HS-5 (cell line): Measurements from ENCODE around the gene ERBB4.

Experiments
- DNase-seq: peaks from one replicate; pipeline ENCODE4 v3.0.0-alpha.2; 2012; ENCODE audit warnings: low read depth

The ERBB4 gene

GRCh38 chr2:211468217-211468616 lies 1070.4 kb downstream of the ERBB4 start:
- DNase-seq: no peak

- DNase-seq: no peak
These were observed 1075.2 kb downstream of the ERBB4 start for GRCh38 chr2:211463397-211463796.

GRCh38 chr2:211458974-211459373 lies 1079.6 kb downstream of the ERBB4 start:
- no peak for DNase-seq

- no peak for DNase-seq
These were observed 1081.3 kb downstream of the ERBB4 start for GRCh38 chr2:211457325-211457724.

GRCh38 chr2:211455216-211455841 lies 1083.3 kb downstream of the ERBB4 start:
- peak; percentile 44 for DNase-seq

- DNase-seq: no peak
These were observed 1083.9 kb downstream of the ERBB4 start for GRCh38 chr2:211454679-211455078.

GRCh38 chr2:211453311-211453887 lies 1085.2 kb downstream of the ERBB4 start:
- no peak for DNase-seq

GRCh38 chr2:211451642-211452041 lies 1087.0 kb downstream of the ERBB4 start:
- DNase-seq: no peak

- no peak for DNase-seq
These were observed 1088.8 kb downstream of the ERBB4 start for GRCh38 chr2:211449819-211450218.

- DNase-seq: no peak
These were observed 1091.1 kb downstream of the ERBB4 start for GRCh38 chr2:211447548-211447947.

GRCh38 chr2:211440107-211440506 lies 1098.5 kb downstream of the ERBB4 start:
- no peak for DNase-seq

- no peak for DNase-seq
These were observed 1099.6 kb downstream of the ERBB4 start for GRCh38 chr2:211439011-211439410.

- no peak for DNase-seq
These were observed 1101.2 kb downstream of the ERBB4 start for GRCh38 chr2:211437396-211437795.

GRCh38 chr2:211436182-211436581 lies 1102.4 kb downstream of the ERBB4 start:
- DNase-seq: no peak

- DNase-seq: no peak
These were observed 1103.3 kb downstream of the ERBB4 start for GRCh38 chr2:211435331-211435730.

- no peak for DNase-seq
These were observed 1103.8 kb downstream of the ERBB4 start for GRCh38 chr2:211434773-211435172.

GRCh38 chr2:211429256-211429920 lies 1109.2 kb downstream of the ERBB4 start:
- DNase-seq: no peak

GRCh38 chr2:211426240-211426639 lies 1112.4 kb downstream of the ERBB4 start:
- DNase-seq: no peak

- no peak for DNase-seq
These were observed 1115.6 kb downstream of the ERBB4 start for GRCh38 chr2:211423018-211423417.

- DNase-seq: no peak
These were observed 1121.1 kb downstream of the ERBB4 start for GRCh38 chr2:211417544-211417943.

- DNase-seq: no peak
These were observed 1122.2 kb downstream of the ERBB4 start for GRCh38 chr2:211416373-211416772.

- no peak for DNase-seq
These were observed 1124.9 kb downstream of the ERBB4 start for GRCh38 chr2:211413746-211414145.

- DNase-seq: no peak
These were observed 1130.1 kb downstream of the ERBB4 start for GRCh38 chr2:211408483-211408891.

GRCh38 chr2:211407076-211407475 lies 1131.5 kb downstream of the ERBB4 start:
- no peak for DNase-seq
